SU-DHL-6 (cell line): ENCODE data around the gene LANCL1.

ENCODE experiments used
- H2AFZ ChIP-seq: fragments of 200-600 bp; sonication (generic); 2 replicates; pipeline ENCODE4 v1.6.1; 2014; ENCODE audit warnings: low read depth, mild to moderate bottlenecking, moderate library complexity, mixed read lengths, antibody characterized with exemption, low read length; ENCODE audit not compliant: severe bottlenecking
- H3F3A ChIP-seq: fragments of 200-600 bp; shearing (Covaris generic); 2 replicates; pipeline ENCODE4 v1.6.0; 2016; ENCODE audit warnings: antibody characterized with exemption, mild to moderate bottlenecking; ENCODE audit not compliant: insufficient read depth
- H3K27ac ChIP-seq: fragments of 200-600 bp; sonication (generic); 2 replicates; pipeline ENCODE4 v1.5.1; 2016; ENCODE audit warnings: low read depth, mild to moderate bottlenecking, low read length, moderate library complexity, mixed read lengths
- H3K27me3 ChIP-seq: fragments of 200-600 bp; sonication (generic), shearing (Covaris generic); 2 replicates; pipeline ENCODE4 v1.6.0; 2014; ENCODE audit warnings: mild to moderate bottlenecking, low read length
- H3K36me3 ChIP-seq: fragments of 200-600 bp; sonication (generic); 2 replicates; pipeline ENCODE4 v1.6.1; 2014; ENCODE audit warnings: mild to moderate bottlenecking, low read length, mixed read lengths
- H3K4me2 ChIP-seq: fragments of 300-600, 200-600 bp; shearing (Covaris generic), sonication (generic); 2 replicates; pipeline ENCODE4 v1.6.0; 2014; ENCODE audit warnings: low read length, low read depth, mild to moderate bottlenecking; ENCODE audit not compliant: poor library complexity, severe bottlenecking
- H3K4me3 ChIP-seq: fragments of 200-600 bp; sonication (generic); 2 replicates; pipeline ENCODE4 v1.5.1; 2014; ENCODE audit warnings: antibody characterized with exemption, low read length, mild to moderate bottlenecking, mixed read lengths; ENCODE audit not compliant: insufficient read depth, poor library complexity, severe bottlenecking
- H3K79me2 ChIP-seq: fragments of 200-600 bp; sonication (generic); 2 replicates; pipeline ENCODE4 v1.6.1; 2014; ENCODE audit warnings: mild to moderate bottlenecking, low read length, moderate library complexity; ENCODE audit not compliant: insufficient read depth
- H3K9ac ChIP-seq: fragments of 200-600 bp; sonication (generic); 2 replicates; pipeline ENCODE4 v1.7.0; 2014; ENCODE audit warnings: mild to moderate bottlenecking, low read length
- H3K9me2 ChIP-seq: fragments of 200-600 bp; sonication (generic); replicated peaks from 2 replicates; pipeline ENCODE4 v1.6.1; 2014; ENCODE audit warnings: low read length; ENCODE audit not compliant: insufficient read depth
- H3K9me3 ChIP-seq: fragments of 200-600 bp; sonication (generic); 2 replicates; pipeline ENCODE4 v1.6.1; 2014; ENCODE audit warnings: low read length, mixed read lengths; ENCODE audit not compliant: insufficient read depth
- H4K20me1 ChIP-seq: fragments of 200-600 bp; sonication (generic); 2 replicates; pipeline ENCODE4 v1.6.1; 2014; ENCODE audit warnings: low read depth, mild to moderate bottlenecking, antibody characterized with exemption, low read length, moderate library complexity, mixed read lengths
- CTCF ChIP-seq: fragments of 200-600 bp; sonication (generic); IDR thresholded peaks from one replicate; pipeline ENCODE4 v1.5.1; 2017; ENCODE audit warnings: antibody characterized with exemption, mild to moderate bottlenecking, low read length, moderate library complexity; ENCODE audit not compliant: insufficient read depth, poor library complexity, severe bottlenecking
- EZH2phosphoT487 ChIP-seq: fragments of 200-600 bp; sonication (generic), shearing (Covaris generic); conservative IDR thresholded peaks from 2 replicates; pipeline ENCODE4 v1.6.1; 2018; ENCODE audit warnings: mild to moderate bottlenecking, antibody characterized with exemption, low read length, moderate library complexity, mixed read lengths

Gene LANCL1

DNA sequence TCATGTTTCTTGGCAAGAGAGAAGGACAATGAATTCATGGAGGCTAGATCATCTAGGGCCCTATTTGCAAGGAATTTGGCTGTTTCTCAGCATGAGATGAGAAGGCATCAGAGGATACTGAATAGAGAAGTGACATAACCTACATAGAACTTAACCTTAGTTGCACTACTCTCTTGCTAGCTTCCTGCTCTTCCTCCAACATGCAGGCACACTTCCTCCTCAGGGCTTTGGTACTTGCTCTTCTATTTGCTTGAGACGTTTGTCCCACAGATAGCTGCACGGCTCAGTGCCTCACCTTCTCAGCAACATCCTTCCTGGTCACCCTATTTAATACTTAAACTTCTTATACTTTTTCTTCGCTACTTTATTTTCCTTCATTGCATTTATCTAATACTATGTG lies 20.0 kb upstream of the LANCL1 start:
- Histone ChIP-seq H3K9me3 (no peaks in the 10 kb centered on the region), H3K36me3 (no peaks in the 10 kb centered on the region), H3K4me2 (no peak overlapping the region), H3K27me3 (no peaks in the 10 kb centered on the region), H2AFZ (no peak overlapping the region), H4K20me1 (no peaks in the 10 kb centered on the region), H3K9me2 (no peaks in the 10 kb centered on the region), H3K79me2 (no peaks in the 10 kb centered on the region), H3K9ac (no peak overlapping the region), H3K4me3 (no peak overlapping the region), H3K27ac (no peak overlapping the region), H3F3A (no peaks in the 10 kb centered on the region)
- TF ChIP-seq CTCF, result no peak
- no peak for TF ChIP-seq EZH2phosphoT487

DNA sequence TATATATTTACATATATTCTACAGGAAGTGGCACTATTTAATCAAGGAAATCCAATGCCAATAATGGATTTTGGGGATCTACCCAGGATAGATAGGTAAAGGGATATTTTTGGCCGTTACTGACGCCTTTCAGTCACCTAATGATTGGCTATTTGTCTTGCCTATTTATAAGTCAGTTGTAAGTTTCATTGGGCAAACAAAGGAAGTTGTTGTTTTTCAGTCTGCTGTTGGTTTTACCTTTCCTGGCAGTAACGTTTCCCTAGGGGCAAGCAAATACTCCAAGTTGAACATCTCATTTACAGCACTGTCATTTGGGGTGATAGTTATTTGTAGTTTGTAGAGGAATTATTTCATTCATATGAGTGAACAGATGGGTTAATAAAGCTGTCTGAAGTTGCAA lies 17.0 kb upstream of the LANCL1 start:
- Histone ChIP-seq H3K4me3 (no peak overlapping the region), H4K20me1 (no peaks in the 10 kb centered on the region), H3K4me2 (no peak overlapping the region), H3F3A (no peaks in the 10 kb centered on the region), H3K27ac (no peak overlapping the region), H2AFZ (no peak overlapping the region), H3K36me3 (no peaks in the 10 kb centered on the region), H3K9ac (no peak overlapping the region), H3K27me3 (no peaks in the 10 kb centered on the region), H3K9me3 (no peaks in the 10 kb centered on the region), H3K9me2 (no peaks in the 10 kb centered on the region), H3K79me2 (no peaks in the 10 kb centered on the region)
- TF ChIP-seq EZH2phosphoT487 (no peak), CTCF (no peak)

GRCh38 chr2:210481601-210482175 lies 5.1 kb upstream of the LANCL1 start:
- H3K4me2 ChIP-seq, result no peak overlapping the region
- no peak overlapping the region for H3K9ac ChIP-seq
- 0 out of 2 replicates have a peak, but pooled peaks cover 4% of the 10 kb centered on the region for H3K9me3 ChIP-seq
- no peaks in the 10 kb centered on the region; the same call in 1 of the 2 replicates for H3K27me3 ChIP-seq
- no peaks in the 10 kb centered on the region for H3K9me2 ChIP-seq
- no peaks in the 10 kb centered on the region for H4K20me1 ChIP-seq
- no peak overlapping the region for H3K27ac ChIP-seq
- H3K79me2 ChIP-seq, result no peaks in the 10 kb centered on the region
- no peaks in the 10 kb centered on the region for H3K36me3 ChIP-seq
- H3K4me3 ChIP-seq, result no peak overlapping the region
- TF ChIP-seq EZH2phosphoT487, result no peak
- TF ChIP-seq CTCF, result no peak
- H3F3A ChIP-seq, result no peaks in the 10 kb centered on the region
- no peak overlapping the region for H2AFZ ChIP-seq
